ENCODE results near the gene PGAM5. TPM values are rescaled to one million over a fixed set of nuclear protein-coding genes. Genes with fewer than 3 reads are reported as not detected.

PGAM5 gene
- total and polyA plus RNA-seq, 9 donors: 16.8 to 25.8 (median 21.3) TPM

GRCh38 chr12:132669166-132669879 lies 41.3 kb upstream of the PGAM5 start:
- Histone ChIP-seq H3K4me3 (ENCODE audit: low read length) (no peak overlapping the region), H3K4me1 (ENCODE audit: control insufficient read depth, insufficient read depth, low read length) (no peaks in the 10 kb centered on the region), H3K36me3 (ENCODE audit: control insufficient read depth, insufficient read depth, low read length) (peaks cover 76% of the 10 kb centered on the region), H3K9me3 (replicated peaks; ENCODE audit: control insufficient read depth, low read depth, low read length) (no peaks in the 10 kb centered on the region), H3K27ac (ENCODE audit: low read length) (no peak overlapping the region), H3K27me3 (ENCODE audit: control insufficient read depth, insufficient read depth, low read length) (no peaks in the 10 kb centered on the region)
- 94% methylated on average over 15 of the region's 17 CpGs for WGBS (ENCODE audit: insufficient coverage)
- DNase-seq: no peak

DNA sequence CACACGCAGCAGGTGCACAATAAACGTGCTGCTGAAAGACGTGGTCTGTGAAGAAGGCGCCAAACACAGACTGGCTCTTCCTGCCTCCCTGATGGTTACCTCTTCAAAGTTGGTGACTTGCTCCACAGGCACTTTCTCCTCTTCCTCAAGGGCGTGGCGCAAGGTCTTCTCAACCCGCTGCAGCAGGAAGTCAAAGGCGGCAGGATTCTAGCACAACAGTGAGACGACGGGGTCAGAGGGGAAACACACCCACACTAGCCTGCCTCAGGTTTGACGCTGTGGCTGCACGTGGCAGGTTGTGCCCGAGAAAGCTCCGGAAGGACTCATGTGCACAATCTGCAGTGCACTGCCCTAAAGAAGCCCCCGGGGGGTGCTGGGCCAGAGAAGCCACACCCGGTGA lies 38.5 kb upstream of the PGAM5 start:
- Histone ChIP-seq H3K4me3 (ENCODE audit: low read length) (no peak overlapping the region), H3K36me3 (ENCODE audit: control insufficient read depth, insufficient read depth, low read length) (peaks cover 80% of the 10 kb centered on the region), H3K27me3 (ENCODE audit: control insufficient read depth, insufficient read depth, low read length) (no peaks in the 10 kb centered on the region), H3K9me3 (replicated peaks; ENCODE audit: control insufficient read depth, low read depth, low read length) (no peaks in the 10 kb centered on the region), H3K27ac (ENCODE audit: low read length) (no peak overlapping the region), H3K4me1 (ENCODE audit: control insufficient read depth, insufficient read depth, low read length) (no peaks in the 10 kb centered on the region)
- 85% methylated on average over 10 of the region's 16 CpGs for WGBS (ENCODE audit: insufficient coverage)
- DNase-seq: no peak

DNA sequence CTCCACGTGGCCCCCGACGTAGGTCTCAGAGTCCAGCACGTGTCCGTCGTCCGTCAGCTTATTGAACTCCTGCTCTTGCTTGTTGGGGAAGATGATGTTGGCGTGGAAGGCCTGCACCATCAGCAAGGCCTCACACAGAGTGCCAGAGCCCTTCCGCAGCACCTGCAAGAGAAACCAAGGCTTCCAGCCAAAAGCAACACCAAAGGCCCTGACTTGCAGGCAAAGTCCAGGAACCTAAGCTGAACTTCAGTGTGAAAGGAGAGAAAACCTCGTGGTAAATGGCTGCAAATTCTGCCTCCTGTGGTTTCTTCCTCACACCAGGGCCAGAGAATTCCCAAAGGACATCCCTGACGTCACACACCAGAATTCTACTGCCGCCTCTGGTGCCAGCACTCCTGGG lies 38.0 kb upstream of the PGAM5 start:
- WGBS (ENCODE audit: insufficient coverage): 86% methylated on average over 7 of the region's 12 CpGs
- H3K27me3 ChIP-seq (ENCODE audit: control insufficient read depth, insufficient read depth, low read length): no peaks in the 10 kb centered on the region
- peaks cover 80% of the 10 kb centered on the region for H3K36me3 ChIP-seq (ENCODE audit: control insufficient read depth, insufficient read depth, low read length)
- H3K27ac ChIP-seq (ENCODE audit: low read length): no peak overlapping the region
- H3K4me3 ChIP-seq (ENCODE audit: low read length): no peak overlapping the region
- H3K9me3 ChIP-seq (replicated peaks; ENCODE audit: control insufficient read depth, low read depth, low read length): no peaks in the 10 kb centered on the region
- no peaks in the 10 kb centered on the region for H3K4me1 ChIP-seq (ENCODE audit: control insufficient read depth, insufficient read depth, low read length)
- no peak for DNase-seq

- Histone ChIP-seq H3K9me3 (replicated peaks; ENCODE audit: control insufficient read depth, low read depth, low read length) (no peaks in the 10 kb centered on the region), H3K36me3 (ENCODE audit: control insufficient read depth, insufficient read depth, low read length) (peaks cover 78% of the 10 kb centered on the region), H3K4me1 (ENCODE audit: control insufficient read depth, insufficient read depth, low read length) (no peaks in the 10 kb centered on the region), H3K27ac (ENCODE audit: low read length) (no peak overlapping the region), H3K4me3 (ENCODE audit: low read length) (no peak overlapping the region), H3K27me3 (ENCODE audit: control insufficient read depth, insufficient read depth, low read length) (no peaks in the 10 kb centered on the region)
- WGBS (ENCODE audit: insufficient coverage): 86% methylated on average over 23 of the region's 27 CpGs
- DNase-seq: no peak
These were observed 37.1 kb upstream of the PGAM5 start for GRCh38 chr12:132673288-132674179.

DNA sequence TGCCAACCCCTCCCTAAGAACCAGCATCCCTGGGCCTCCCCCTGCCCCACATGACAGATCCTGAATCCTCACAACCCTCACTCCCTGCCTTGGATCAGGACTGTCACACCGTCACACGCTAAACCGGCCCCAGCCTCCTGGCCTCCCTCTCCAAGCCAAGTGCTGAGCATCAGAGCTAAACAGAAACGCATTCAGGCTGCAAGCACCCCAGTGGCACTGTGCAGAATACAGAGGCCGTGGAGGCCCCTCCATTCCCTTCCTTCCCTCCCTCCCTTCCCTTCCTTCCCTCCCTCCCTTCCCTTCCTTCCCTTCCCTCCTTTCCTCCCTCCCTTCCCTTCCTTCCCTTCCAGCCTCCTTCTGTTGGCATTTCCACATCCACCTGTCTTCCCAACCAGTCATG lies 36.1 kb upstream of the PGAM5 start:
- no peak for DNase-seq
- H3K9me3 ChIP-seq (replicated peaks; ENCODE audit: control insufficient read depth, low read depth, low read length): no peaks in the 10 kb centered on the region
- no peak overlapping the region for H3K4me3 ChIP-seq (ENCODE audit: low read length)
- peaks cover 71% of the 10 kb centered on the region for H3K36me3 ChIP-seq (ENCODE audit: control insufficient read depth, insufficient read depth, low read length)
- H3K4me1 ChIP-seq (ENCODE audit: control insufficient read depth, insufficient read depth, low read length): no peaks in the 10 kb centered on the region
- 97% methylated on average over 5 of the region's 5 CpGs for WGBS (ENCODE audit: insufficient coverage)
- no peaks in the 10 kb centered on the region for H3K27me3 ChIP-seq (ENCODE audit: control insufficient read depth, insufficient read depth, low read length)
- H3K27ac ChIP-seq (ENCODE audit: low read length): no peak overlapping the region

DNA sequence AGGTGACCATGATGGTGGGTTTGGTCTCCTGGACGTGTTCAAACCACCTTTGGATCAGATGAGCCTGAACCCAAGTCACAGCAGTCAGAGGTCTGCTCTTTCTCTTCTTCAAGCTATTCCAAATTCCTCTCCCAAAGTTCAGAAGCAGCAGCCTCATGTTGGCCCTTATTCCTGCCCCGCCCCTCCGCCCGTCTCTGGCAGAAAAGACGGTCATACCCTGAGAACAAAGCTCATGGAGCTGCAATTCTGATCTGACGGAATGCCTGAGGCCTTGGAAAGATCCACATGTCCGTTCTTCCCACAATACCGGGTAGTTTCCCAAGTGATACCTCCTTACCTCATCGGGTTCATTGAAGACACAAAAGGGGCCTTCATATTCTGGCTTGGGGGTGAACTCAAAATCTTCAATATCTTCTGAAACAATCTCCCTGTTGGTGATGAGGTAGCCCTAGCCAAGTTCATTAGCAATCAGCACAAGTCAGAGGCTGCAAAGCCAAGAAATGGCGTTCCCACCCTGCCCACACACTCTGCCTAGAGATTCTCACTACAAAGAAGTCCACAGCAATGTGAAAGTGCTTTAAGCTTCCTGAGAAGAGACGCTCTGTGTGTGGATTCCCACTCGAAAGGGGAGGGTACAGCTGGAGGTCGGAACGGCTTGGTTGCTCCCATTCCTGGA lies 34.7 kb upstream of the PGAM5 start:
- no peak for DNase-seq
- H3K36me3 ChIP-seq (ENCODE audit: control insufficient read depth, insufficient read depth, low read length): peaks cover 64% of the 10 kb centered on the region
- H3K9me3 ChIP-seq (replicated peaks; ENCODE audit: control insufficient read depth, low read depth, low read length): no peaks in the 10 kb centered on the region
- no peak overlapping the region for H3K27ac ChIP-seq (ENCODE audit: low read length)
- no peaks in the 10 kb centered on the region for H3K27me3 ChIP-seq (ENCODE audit: control insufficient read depth, insufficient read depth, low read length)
- 91% methylated on average over 7 of the region's 14 CpGs for WGBS (ENCODE audit: insufficient coverage)
- no peak overlapping the region for H3K4me3 ChIP-seq (ENCODE audit: low read length)
- no peaks in the 10 kb centered on the region for H3K4me1 ChIP-seq (ENCODE audit: control insufficient read depth, insufficient read depth, low read length)

DNA sequence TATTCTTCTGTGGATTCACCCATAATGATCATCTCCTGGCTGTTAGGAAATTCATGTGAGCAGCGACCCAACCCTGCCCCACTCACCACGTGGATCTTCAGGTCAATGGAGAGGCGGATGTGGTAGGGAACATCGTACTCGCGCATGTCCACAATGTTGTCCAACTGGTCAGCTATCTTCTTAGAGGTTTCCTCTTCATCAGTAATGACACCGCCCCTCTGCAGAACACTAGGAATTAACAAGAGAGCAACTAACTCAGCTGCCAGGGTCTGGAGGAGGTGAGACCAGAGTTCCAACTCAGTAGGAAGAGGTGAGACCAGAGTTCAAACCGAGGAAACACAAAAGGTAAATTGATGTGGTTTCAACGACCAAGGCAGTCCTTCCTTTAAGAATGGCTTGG lies 33.1 kb upstream of the PGAM5 start:
- 92% methylated on average over 5 of the region's 9 CpGs for WGBS (ENCODE audit: insufficient coverage)
- no peak overlapping the region for H3K4me3 ChIP-seq (ENCODE audit: low read length)
- H3K27ac ChIP-seq (ENCODE audit: low read length): no peak overlapping the region
- H3K9me3 ChIP-seq (replicated peaks; ENCODE audit: control insufficient read depth, low read depth, low read length): no peaks in the 10 kb centered on the region
- H3K4me1 ChIP-seq (ENCODE audit: control insufficient read depth, insufficient read depth, low read length): no peaks in the 10 kb centered on the region
- H3K27me3 ChIP-seq (ENCODE audit: control insufficient read depth, insufficient read depth, low read length): no peaks in the 10 kb centered on the region
- no peak for DNase-seq
- peaks cover 57% of the 10 kb centered on the region for H3K36me3 ChIP-seq (ENCODE audit: control insufficient read depth, insufficient read depth, low read length)

- H3K27me3 ChIP-seq (ENCODE audit: control insufficient read depth, insufficient read depth, low read length): no peaks in the 10 kb centered on the region
- DNase-seq: no peak
- WGBS (ENCODE audit: insufficient coverage): no CpG with 5 or more reads among the region's 5 CpGs
- peaks cover 6% of the 10 kb centered on the region for H3K4me1 ChIP-seq (ENCODE audit: control insufficient read depth, insufficient read depth, low read length)
- no peak overlapping the region for H3K27ac ChIP-seq (ENCODE audit: low read length)
- H3K4me3 ChIP-seq (ENCODE audit: low read length): no peak overlapping the region
- no peaks in the 10 kb centered on the region for H3K9me3 ChIP-seq (replicated peaks; ENCODE audit: control insufficient read depth, low read depth, low read length)
- H3K36me3 ChIP-seq (ENCODE audit: control insufficient read depth, insufficient read depth, low read length): peaks cover 5% of the 10 kb centered on the region
These were observed 25.2 kb upstream of the PGAM5 start for GRCh38 chr12:132685400-132685799.

DNA sequence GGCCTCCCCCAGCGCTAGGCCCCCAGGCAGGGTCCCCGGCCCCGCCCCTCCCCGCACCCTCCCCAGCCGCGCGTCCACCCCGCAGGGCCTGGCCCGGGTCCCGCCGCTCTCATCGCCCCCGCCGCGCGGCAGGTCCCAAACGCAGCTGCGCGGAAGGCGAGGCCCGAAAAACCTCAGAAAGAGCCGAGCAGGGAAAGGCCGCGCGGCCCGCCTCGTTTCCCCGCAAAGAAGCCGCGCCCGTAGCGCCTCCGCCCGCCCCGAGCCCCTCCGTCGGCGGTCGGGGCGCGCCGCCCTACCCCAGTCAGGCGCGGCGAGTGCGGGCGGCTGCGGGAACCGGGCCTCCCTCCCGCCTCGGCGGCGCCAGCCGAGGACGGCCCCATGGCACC lies 23.8 kb upstream of the PGAM5 start:
- no peaks in the 10 kb centered on the region for H3K27me3 ChIP-seq (ENCODE audit: control insufficient read depth, insufficient read depth, low read length)
- DNase-seq: peak; percentile 64
- peak overlapping the region; percentile 45 for H3K4me3 ChIP-seq (ENCODE audit: low read length)
- WGBS (ENCODE audit: insufficient coverage): under 1% methylated on average over 46 of the region's 55 CpGs
- peaks cover 6% of the 10 kb centered on the region for H3K36me3 ChIP-seq (ENCODE audit: control insufficient read depth, insufficient read depth, low read length)
- peaks cover 6% of the 10 kb centered on the region for H3K4me1 ChIP-seq (ENCODE audit: control insufficient read depth, insufficient read depth, low read length)
- H3K27ac ChIP-seq (ENCODE audit: low read length): no peak overlapping the region
- H3K9me3 ChIP-seq (replicated peaks; ENCODE audit: control insufficient read depth, low read depth, low read length): no peaks in the 10 kb centered on the region
